AG09319 (cell line): ENCODE measurements around the gene CC2D1A.
"Not testable (repeated sequence)": the region's sequence is repeated elsewhere in the genome, so short reads cannot be mapped to it uniquely, and the experiment has no call there.

Source experiments
- DNase-seq: peaks from one replicate; pipeline ENCODE4 v3.0.0-alpha.2; 2010; ENCODE audit warnings: low read depth; ENCODE audit errors: extremely low read depth
- TF ChIP-seq, protein P1 (sequence below): IDR thresholded peaks from 2 replicates; pipeline ENCODE4 v1.5.1; 2011; ENCODE audit warnings: low read depth, mild to moderate bottlenecking, inconsistent platforms, low read length, moderate library complexity

The CC2D1A gene

DNA sequence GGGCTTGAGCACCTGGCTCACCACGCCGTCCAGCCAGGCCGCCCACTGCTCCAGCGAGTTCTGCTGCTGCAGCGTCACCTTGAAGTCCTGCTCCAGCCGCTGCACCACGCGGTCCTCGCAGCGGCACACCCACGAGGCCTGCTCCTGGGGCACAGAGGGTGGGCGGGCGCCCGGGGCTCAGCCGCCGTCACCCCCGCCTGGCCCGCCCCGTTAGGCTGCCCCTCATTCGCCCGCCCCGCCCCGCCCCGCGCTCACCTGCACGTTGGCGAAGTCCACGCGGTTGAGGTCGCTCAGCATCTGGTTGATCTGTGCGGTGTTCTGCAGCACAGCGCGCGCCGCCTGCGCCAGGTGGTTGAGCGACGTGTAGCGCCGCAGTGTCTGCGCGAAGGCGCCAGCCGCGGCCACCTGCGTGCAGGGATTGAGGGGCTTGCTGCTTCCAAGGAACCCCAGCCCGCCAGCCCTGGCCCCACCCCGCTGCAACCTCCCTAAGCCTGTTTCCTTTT lies 57.7 kb downstream of the CC2D1A start:
- TF ChIP-seq, protein P1, sequence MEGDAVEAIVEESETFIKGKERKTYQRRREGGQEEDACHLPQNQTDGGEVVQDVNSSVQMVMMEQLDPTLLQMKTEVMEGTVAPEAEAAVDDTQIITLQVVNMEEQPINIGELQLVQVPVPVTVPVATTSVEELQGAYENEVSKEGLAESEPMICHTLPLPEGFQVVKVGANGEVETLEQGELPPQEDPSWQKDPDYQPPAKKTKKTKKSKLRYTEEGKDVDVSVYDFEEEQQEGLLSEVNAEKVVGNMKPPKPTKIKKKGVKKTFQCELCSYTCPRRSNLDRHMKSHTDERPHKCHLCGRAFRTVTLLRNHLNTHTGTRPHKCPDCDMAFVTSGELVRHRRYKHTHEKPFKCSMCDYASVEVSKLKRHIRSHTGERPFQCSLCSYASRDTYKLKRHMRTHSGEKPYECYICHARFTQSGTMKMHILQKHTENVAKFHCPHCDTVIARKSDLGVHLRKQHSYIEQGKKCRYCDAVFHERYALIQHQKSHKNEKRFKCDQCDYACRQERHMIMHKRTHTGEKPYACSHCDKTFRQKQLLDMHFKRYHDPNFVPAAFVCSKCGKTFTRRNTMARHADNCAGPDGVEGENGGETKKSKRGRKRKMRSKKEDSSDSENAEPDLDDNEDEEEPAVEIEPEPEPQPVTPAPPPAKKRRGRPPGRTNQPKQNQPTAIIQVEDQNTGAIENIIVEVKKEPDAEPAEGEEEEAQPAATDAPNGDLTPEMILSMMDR, result no peak
- DNase-seq, result no peak

DNA sequence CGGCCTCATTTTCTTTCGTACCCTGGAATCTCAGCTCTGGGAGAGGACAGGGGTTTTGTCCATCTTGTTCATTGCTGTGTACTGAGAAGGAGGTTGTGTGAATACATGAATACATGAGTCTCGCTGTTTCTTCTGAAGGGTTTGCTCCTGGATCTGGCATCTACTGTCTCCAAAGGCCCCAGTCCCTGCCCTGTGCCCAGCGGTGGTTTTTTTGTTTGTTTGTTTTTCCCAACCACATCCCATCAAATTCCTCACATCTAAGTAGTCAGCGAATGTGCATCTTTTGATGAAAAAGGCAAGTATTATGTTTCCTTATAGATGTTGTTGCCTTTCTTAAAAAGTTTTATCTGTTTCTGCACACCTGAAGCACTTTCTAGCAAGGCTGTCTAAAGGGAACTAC lies 58.8 kb downstream of the CC2D1A start:
- DNase-seq, result no peak
- TF ChIP-seq, protein P1, result no peak

- no peak for DNase-seq
- TF ChIP-seq, protein P1, result no peak
These were observed 59.4 kb downstream of the CC2D1A start for GRCh38 chr19:13965377-13965896.

DNA sequence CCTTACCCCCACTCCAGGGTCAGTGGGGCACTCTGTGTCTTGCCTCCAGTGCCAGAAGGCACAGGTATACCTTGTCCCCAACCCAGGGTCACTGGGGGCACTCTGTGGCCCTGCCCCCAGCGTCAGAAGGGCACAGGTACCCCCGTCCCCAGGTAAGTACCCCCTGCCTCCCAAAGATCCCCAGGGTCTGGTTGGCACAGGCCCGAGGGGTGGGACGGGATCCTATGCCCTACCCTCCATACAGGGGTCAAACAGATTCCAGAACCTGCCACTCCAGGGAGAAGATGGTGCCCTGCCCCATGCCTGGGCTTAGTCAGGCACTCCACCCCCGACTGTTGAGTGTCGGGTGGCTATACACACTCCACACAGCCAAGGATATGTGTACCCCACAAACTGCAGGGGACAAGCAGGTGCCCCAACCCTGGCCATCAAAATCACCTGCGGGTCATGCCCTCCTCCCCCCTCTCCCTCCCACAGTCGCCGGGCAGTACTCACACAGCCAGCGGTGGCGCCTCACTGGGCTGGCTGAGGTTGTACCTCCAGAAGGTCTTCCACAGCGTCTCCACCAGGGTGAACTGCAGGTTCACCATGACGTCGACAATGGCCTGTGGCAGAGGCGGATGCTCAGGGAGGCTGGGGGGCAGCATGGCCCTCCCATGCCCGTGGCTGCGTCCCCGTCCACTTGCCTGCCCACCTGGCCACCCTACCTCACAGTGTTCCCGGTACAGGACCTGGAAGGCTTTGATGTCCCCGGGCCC lies 60.1 kb downstream of the CC2D1A start:
- TF ChIP-seq, protein P1, result no peak
- DNase-seq, result no peak

- TF ChIP-seq, protein P1, result no peak
- no peak for DNase-seq
These were observed 60.7 kb downstream of the CC2D1A start for GRCh38 chr19:13966684-13967128.

DNA sequence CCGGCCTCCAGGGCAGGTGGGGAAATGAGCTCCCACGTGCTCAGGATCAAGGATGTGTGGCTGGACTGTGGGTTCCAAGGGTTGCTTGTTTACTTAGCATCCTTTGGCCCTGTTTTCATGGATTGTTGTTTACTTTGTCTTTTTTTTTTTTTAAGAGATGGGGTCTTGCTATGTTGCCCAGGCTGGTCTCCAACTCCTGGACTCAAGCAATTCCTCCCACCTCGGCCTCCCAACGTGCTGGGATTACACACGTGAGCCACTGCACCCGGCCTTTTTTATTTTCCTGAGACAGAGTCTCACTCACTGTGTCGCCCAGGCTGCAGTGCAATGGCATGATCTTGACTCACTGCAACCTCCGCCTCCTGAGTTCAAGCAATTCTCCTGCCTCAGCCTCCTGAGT lies 61.2 kb downstream of the CC2D1A start:
- DNase-seq, result not testable (repeated sequence)

GRCh38 chr19:13968383-13968935 lies 62.5 kb downstream of the CC2D1A start:
- TF ChIP-seq, protein P1, result no peak
- DNase-seq, result no peak
